M059J (cell line): ENCODE measurements around the gene SLC35E4. TPM values are rescaled to one million over a fixed set of nuclear protein-coding genes. Genes with fewer than 3 reads are reported as not detected.
"Not testable (repeated sequence)": the region's sequence is repeated elsewhere in the genome, so short reads cannot be mapped to it uniquely, and the experiment has no call there.

ENCODE experiments used
- DNase-seq: peaks from one replicate; pipeline ENCODE4 v3.0.0-alpha.2; 2012; ENCODE audit warnings: low read depth
- total RNA-seq: library from RNA; depleted of rRNA; stranded (reverse); fragments of >200 nt; shearing (Covaris generic); gene quantifications from 2 replicates; pipeline ENCODE4 v1.2.3, GENCODE V29; 2014; rRNA removed

SLC35E4 gene, protein sequence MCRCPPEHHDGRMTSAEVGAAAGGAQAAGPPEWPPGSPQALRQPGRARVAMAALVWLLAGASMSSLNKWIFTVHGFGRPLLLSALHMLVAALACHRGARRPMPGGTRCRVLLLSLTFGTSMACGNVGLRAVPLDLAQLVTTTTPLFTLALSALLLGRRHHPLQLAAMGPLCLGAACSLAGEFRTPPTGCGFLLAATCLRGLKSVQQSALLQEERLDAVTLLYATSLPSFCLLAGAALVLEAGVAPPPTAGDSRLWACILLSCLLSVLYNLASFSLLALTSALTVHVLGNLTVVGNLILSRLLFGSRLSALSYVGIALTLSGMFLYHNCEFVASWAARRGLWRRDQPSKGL
- total RNA-seq, result 7.6 and 9.0 TPM in 2 replicates

- peak; percentile 82 for DNase-seq
These were observed at the start of gene SLC35E4 for GRCh38 chr22:30635273-30636225. Gene SLC35E4 (plus strand): TSS chr22:30635781. CDS start chr22:30636451, 670 bp downstream.

DNA sequence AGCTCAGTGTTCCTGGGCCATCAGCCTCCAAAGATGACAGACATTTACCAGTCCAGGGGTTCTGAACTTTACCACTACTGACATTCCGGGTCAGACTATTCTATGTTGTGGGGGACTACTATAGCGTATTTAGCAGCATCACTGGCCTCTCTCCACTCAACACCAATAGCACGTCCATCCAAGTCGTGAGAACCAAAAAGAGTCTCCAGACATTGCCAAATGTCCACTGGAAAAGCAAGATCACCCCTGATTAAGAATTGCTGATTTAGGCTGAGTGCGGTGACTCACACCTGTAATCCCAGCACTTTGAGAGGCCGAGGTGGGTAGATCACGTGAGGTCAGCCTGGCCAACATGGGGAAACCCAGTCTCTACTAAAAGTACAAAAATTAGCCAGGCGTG is 49.2 kb upstream of the SLC35E4 start:
- DNase-seq, result no peak

GRCh38 chr22:30591191-30591587 is 44.4 kb upstream of the SLC35E4 start:
- peak; percentile 19 for DNase-seq

- peak; percentile 95 for DNase-seq
These were observed 43.8 kb upstream of the SLC35E4 start, which contains the start of gene PES1 for GRCh38 chr22:30591588-30592359. Gene PES1 (minus strand): TSS chr22:30591910. CDS start chr22:30591833, 77 bp downstream.

- not testable (repeated sequence) for DNase-seq
These were observed 43.2 kb upstream of the SLC35E4 start for GRCh38 chr22:30592360-30592713.

DNA sequence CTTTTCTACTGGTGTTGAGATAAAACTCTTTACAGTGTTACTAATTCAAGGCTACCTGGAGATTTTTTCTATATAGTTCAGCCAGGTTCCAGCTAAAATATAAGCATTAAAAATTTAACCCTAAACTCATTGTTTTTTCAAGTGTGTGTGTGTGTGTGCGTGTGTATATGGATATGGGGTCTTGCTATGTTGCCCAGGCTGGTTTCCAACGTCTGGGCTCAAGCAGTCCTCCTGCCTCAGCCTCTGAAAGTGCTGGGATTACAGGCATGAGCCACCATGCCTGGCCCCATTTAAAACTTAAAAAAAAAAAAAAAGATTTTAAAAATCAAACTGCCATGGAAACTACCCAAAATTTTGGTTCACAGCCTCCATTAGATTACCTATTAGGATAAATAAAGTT is 39.4 kb upstream of the SLC35E4 start:
- DNase-seq, result no peak

DNA sequence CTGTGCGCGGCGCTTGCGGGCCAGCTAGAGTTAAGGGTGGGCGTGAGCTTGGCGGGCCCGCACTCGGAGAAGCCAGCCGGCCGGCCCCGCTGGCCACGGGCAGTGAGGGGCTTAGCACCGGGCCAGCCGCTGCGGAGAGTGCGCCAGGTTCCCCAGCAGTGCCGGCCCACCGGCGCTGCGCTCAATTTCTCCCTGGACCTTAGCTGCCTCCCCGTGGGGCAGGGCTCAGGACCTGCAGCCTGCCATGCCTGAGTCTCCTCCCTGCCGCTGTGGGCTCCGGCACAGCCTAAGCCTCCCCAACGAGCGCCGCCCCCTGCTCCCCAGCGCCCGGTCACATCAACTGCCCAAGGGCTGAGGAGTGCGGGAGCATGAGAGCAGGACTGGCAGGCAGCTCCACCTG is 38.7 kb upstream of the SLC35E4 start:
- DNase-seq, result no peak

GRCh38 chr22:30598986-30599385 is 36.6 kb upstream of the SLC35E4 start:
- peak; percentile 22 for DNase-seq

- no peak for DNase-seq
These were observed 34.7 kb upstream of the SLC35E4 start for GRCh38 chr22:30600921-30601320.

DNA sequence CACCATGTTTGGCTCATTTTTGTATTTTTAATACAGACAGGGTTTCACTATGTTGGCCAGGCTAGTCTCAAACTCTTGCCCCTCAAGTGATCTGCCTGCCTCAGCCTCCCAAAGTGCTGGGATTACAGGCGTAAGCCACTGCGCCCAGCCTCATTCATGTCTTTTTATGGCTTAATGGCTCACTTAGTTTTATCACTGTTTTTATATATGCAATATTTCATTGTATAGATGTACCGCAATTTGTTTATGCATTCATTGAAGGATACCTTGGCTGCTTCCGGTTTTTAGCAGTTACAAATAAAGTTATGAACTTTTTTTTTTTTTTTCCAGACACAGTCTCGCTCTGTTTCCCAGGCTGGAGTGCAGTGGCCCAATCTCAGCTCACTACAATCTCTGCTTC is 34.1 kb upstream of the SLC35E4 start:
- DNase-seq, result no peak

DNA sequence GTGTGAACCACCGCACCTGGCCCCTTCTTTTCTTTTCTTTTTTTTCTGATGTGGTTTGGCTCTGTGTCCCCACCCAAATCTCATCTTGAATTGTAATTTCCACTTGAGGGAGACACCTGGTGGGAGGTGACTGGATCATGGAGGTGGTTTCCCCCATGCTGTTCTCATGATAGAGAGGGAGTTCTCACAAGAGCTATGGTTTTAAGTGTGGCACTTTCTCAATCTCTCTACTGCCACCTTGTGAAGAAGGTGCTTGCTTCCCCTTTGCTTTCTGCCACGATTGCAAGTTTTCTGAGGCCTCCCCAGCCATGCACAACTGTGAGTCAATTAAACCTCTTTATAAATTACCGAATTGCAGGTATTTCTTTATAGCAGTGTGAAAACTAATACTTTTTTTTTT is 33.5 kb upstream of the SLC35E4 start:
- DNase-seq, result peak; percentile 52

DNA sequence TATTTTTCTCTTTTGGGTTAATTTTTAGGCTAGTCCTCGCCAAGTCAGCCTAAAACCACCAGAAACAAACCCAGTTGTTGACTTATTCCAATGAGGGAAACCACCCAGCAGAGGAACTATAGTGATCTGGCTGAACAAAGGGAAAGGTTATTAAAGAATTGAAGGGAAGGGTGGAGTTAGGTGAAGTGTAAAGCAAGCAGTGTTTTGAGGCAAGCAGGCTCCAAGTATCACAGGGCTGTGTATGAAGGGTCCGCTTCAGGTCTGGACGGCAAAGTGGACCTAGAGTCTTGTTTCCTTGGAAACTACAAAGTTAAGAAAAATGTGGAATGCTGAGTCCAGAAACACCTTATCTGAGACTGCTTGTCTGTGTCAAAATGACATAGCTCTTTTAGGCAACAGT is 31.8 kb upstream of the SLC35E4 start:
- DNase-seq, result no peak

GRCh38 chr22:30604723-30605122 is 30.9 kb upstream of the SLC35E4 start:
- no peak for DNase-seq

DNA sequence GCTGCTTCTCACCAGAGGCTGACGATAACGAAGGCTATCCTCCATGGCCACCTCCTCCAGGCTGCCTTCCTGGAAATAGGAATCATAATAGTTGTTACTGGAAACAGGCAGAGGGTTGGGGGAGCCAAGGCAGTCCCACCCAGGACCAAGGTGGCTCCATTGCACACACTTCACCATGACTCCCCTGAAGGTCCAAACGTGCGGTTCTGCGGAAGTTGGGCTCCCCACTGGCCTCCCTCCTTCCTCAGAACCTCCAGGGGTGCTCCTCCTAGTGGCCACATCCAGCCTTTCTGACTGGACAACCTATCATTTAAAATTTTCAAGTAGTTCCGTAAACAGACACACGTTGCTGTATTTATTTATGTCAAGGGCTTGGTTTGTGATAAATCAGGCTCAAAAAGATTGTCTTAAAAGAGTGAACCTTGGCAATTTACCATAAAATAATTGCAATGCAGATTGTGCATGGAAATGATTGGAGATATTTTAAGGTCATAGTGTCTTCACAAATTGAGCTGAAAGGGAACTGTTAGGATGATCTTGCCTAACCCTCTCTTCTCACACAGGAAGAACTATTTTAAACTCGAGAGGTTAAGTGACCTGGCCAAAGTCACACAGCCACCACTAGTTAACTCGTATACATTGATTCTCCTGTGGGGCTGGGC is 30.0 kb upstream of the SLC35E4 start:
- peak; percentile 41 for DNase-seq

GRCh38 chr22:30606455-30607299 is 28.9 kb upstream of the SLC35E4 start, which contains the start of gene TCN2:
Gene TCN2 (plus strand): TSS chr22:30607174. CDS start chr22:30607332, 158 bp downstream.
- peak; percentile 81 for DNase-seq

GRCh38 chr22:30607300-30607930 is 28.2 kb upstream of the SLC35E4 start:
- no peak for DNase-seq

- DNase-seq, result no peak
These were observed 27.6 kb upstream of the SLC35E4 start for GRCh38 chr22:30607939-30608338.

- DNase-seq, result peak; percentile 87
These were observed 26.1 kb upstream of the SLC35E4 start for GRCh38 chr22:30609260-30610185.

DNA sequence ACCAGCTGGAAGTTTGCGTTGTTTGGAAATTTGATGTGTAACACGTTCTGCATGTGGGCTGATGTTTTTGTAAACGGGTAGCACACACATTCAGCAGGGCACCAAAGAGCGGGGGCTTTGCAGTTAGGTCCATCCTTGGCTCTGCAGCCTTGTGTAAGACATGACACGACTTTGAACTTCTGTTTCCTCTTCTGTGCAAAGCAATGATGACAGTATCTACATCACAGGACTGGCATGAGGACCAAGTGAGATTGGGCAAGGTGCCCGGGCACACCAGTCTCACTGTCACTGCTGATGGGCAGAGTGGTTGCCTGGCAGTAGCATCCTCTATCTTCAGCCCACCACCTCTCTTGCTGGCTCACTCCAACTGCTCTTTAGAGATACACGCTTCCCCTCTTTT is 25.3 kb upstream of the SLC35E4 start:
- DNase-seq, result no peak
